SK-N-SH treated with all-trans-retinoic acid at 6 μM for 48 hours (cell line): ENCODE data around the gene TAS2R5.
"Not testable (repeated sequence)": the region's sequence is repeated elsewhere in the genome, so short reads cannot be mapped to it uniquely, and the experiment has no call there.

Experiments
- ATAC-seq: fragments of 200-7000 bp; cut with Tn5 transposase; 3 replicates; pipeline ENCODE4 v1.9.1; 2020; ENCODE audit warnings: mild to moderate bottlenecking, moderate library complexity
- ARNTL ChIP-seq: fragments of 450-650 bp; formaldehyde crosslinking; IDR thresholded peaks from 2 replicates; pipeline ENCODE4 v1.5.0; 2020; ENCODE audit warnings: low read depth, mild to moderate bottlenecking, moderate library complexity, borderline replicate concordance
- BACH2 ChIP-seq: fragments of 250-450 bp; sonication (Bioruptor Pico); IDR thresholded peaks from 2 replicates; pipeline ENCODE4 v1.9.0; 2021; ENCODE audit warnings: mild to moderate bottlenecking, borderline replicate concordance
- CREB5 ChIP-seq: fragments of 250-450 bp; sonication (Bioruptor Pico); IDR thresholded peaks from 2 replicates; pipeline ENCODE4 v1.5.1; 2020; ENCODE audit warnings: low read depth, mild to moderate bottlenecking, moderate library complexity
- CSDC2 ChIP-seq: fragments of 250-450 bp; sonication (Bioruptor Pico); IDR thresholded peaks from 2 replicates; pipeline ENCODE4 v1.5.0; 2020; ENCODE audit warnings: mild to moderate bottlenecking, moderate library complexity
- CSRNP3 ChIP-seq: fragments of 250-450 bp; sonication (Bioruptor Pico); IDR thresholded peaks from 2 replicates; pipeline ENCODE4 v1.5.1; 2021; ENCODE audit warnings: mild to moderate bottlenecking, moderate library complexity
- ESRRG ChIP-seq: fragments of 250-450 bp; sonication (Bioruptor Pico); IDR thresholded peaks from 2 replicates; pipeline ENCODE4 v1.6.1; 2021; ENCODE audit warnings: mild to moderate bottlenecking
- GLIS3 ChIP-seq: fragments of 250-450 bp; sonication (Bioruptor Pico); IDR thresholded peaks from 2 replicates; pipeline ENCODE4 v1.5.0; 2020; ENCODE audit warnings: mild to moderate bottlenecking, moderate library complexity
- ISL1 ChIP-seq: fragments of 250-450 bp; sonication (Bioruptor Pico); IDR thresholded peaks from 2 replicates; pipeline ENCODE4 v2.1.2; 2022; ENCODE audit warnings: mild to moderate bottlenecking, moderate library complexity
- OSR1 ChIP-seq: fragments of 250-450 bp; sonication (Bioruptor Pico); IDR thresholded peaks from 2 replicates; pipeline ENCODE4 v1.8.0; 2022; ENCODE audit warnings: moderate library complexity, mild to moderate bottlenecking, inconsistent platforms
- PATZ1 ChIP-seq: fragments of 250-450 bp; sonication (Bioruptor Pico); IDR thresholded peaks from 2 replicates; pipeline ENCODE4 v1.8.0; 2020; ENCODE audit warnings: mild to moderate bottlenecking, moderate library complexity, borderline replicate concordance
- POU6F1 ChIP-seq: fragments of 250-450 bp; sonication (Bioruptor Pico); IDR thresholded peaks from 2 replicates; pipeline ENCODE4 v1.8.0; 2021; ENCODE audit warnings: low read depth, mild to moderate bottlenecking, moderate library complexity, borderline replicate concordance
- RARB ChIP-seq: fragments of 250-450 bp; sonication (Bioruptor Pico); IDR thresholded peaks from 2 replicates; pipeline ENCODE4 v1.8.0; 2021; ENCODE audit warnings: mild to moderate bottlenecking, moderate library complexity
- SNAI2 ChIP-seq: fragments of 250-450 bp; sonication (Bioruptor Pico); IDR thresholded peaks from 2 replicates; pipeline ENCODE4 v1.5.0; 2020; ENCODE audit warnings: mild to moderate bottlenecking, moderate library complexity
- TCF4 ChIP-seq: fragments of 250-450 bp; sonication (Bioruptor Pico); IDR thresholded peaks from 2 replicates; pipeline ENCODE4 v1.8.0; 2021; ENCODE audit warnings: mild to moderate bottlenecking, moderate library complexity, borderline replicate concordance
- TOX ChIP-seq: fragments of 250-450 bp; sonication (Bioruptor Pico); IDR thresholded peaks from 2 replicates; pipeline ENCODE4 v1.8.0; 2021; ENCODE audit warnings: mild to moderate bottlenecking, moderate library complexity, borderline replicate concordance
- TSHZ2 ChIP-seq: fragments of 250-450 bp; sonication (Bioruptor Pico); IDR thresholded peaks from 2 replicates; pipeline ENCODE4 v1.5.0; 2020; ENCODE audit warnings: mild to moderate bottlenecking, moderate library complexity
- ZC3H10 ChIP-seq: fragments of 250-450 bp; sonication (Bioruptor Pico); IDR thresholded peaks from 2 replicates; pipeline ENCODE4 v1.5.1; 2021; ENCODE audit warnings: mild to moderate bottlenecking, moderate library complexity
- ZFP3 ChIP-seq: fragments of 250-450 bp; sonication (Bioruptor Pico); IDR thresholded peaks from 2 replicates; pipeline ENCODE4 v1.5.0; 2020; ENCODE audit warnings: mild to moderate bottlenecking, moderate library complexity
- ZFP30 ChIP-seq: fragments of 450-650 bp; formaldehyde crosslinking; IDR thresholded peaks from 2 replicates; pipeline ENCODE4 v1.5.0; 2022; ENCODE audit warnings: mild to moderate bottlenecking, moderate library complexity
- ZNF565 ChIP-seq: fragments of 450-650 bp; formaldehyde crosslinking; conservative IDR thresholded peaks from 2 replicates; pipeline ENCODE4 v1.5.0; 2020; ENCODE audit warnings: low read depth, mild to moderate bottlenecking, moderate library complexity
- ZNF70 ChIP-seq: fragments of 450-650 bp; formaldehyde crosslinking; IDR thresholded peaks from 2 replicates; pipeline ENCODE4 v1.5.0; 2020; ENCODE audit warnings: mild to moderate bottlenecking, moderate library complexity
- ZNF8 ChIP-seq: fragments of 450-650 bp; formaldehyde crosslinking; IDR thresholded peaks from 2 replicates; pipeline ENCODE4 v1.5.0; 2020; ENCODE audit warnings: mild to moderate bottlenecking, moderate library complexity

Gene TAS2R5

GRCh38 chr7:141752634-141753033 is 37.4 kb upstream of the TAS2R5 start (continued):
- TF ChIP-seq PATZ1 (CRISPR knock-in tag) (no peak), ZFP3 (CRISPR knock-in tag) (no peak), CSRNP3 (no peak)
- TF ChIP-seq, all 23 proteins: peak for 0

GRCh38 chr7:141754939-141755338 is 35.1 kb upstream of the TAS2R5 start:
- TF ChIP-seq ISL1 (CRISPR knock-in tag) (no peak), POU6F1 (CRISPR knock-in tag) (no peak), ARNTL (no peak), OSR1 (no peak), CSRNP3 (no peak), ZNF565 (CRISPR knock-in tag) (no peak), ESRRG (CRISPR knock-in tag) (no peak), ZFP3 (CRISPR knock-in tag) (no peak), SNAI2 (CRISPR knock-in tag) (no peak), TSHZ2 (no peak), ZFP30 (CRISPR knock-in tag) (no peak), TOX (no peak), GLIS3 (CRISPR knock-in tag) (no peak)
- TF ChIP-seq, all 23 proteins: peak for 0
- ATAC-seq = peak; percentile 55; the same call in 2 of the 3 replicates

- ATAC-seq = no peak
- TF ChIP-seq ESRRG (CRISPR knock-in tag) (no peak), PATZ1 (CRISPR knock-in tag) (no peak), OSR1 (no peak), ISL1 (CRISPR knock-in tag) (no peak), ARNTL (no peak), BACH2 (CRISPR knock-in tag) (no peak), CSDC2 (CRISPR knock-in tag) (no peak), GLIS3 (CRISPR knock-in tag) (no peak), ZFP30 (CRISPR knock-in tag) (no peak), RARB (no peak), TOX (no peak), ZNF70 (CRISPR knock-in tag) (no peak), CSRNP3 (no peak), ZNF8 (no peak), ZFP3 (CRISPR knock-in tag) (no peak), CREB5 (CRISPR knock-in tag) (no peak), ZC3H10 (CRISPR knock-in tag) (no peak), TCF4 (CRISPR knock-in tag) (no peak), SNAI2 (CRISPR knock-in tag) (no peak)
Observed at GRCh38 chr7:141763797-141764196, 26.2 kb upstream of the TAS2R5 start, which contains the start of gene TAS2R3. Gene TAS2R3, plus strand, starts transcription at chr7:141764097. Its CDS starts 62 bp downstream, at chr7:141764159.

- not testable (repeated sequence) for ATAC-seq
Observed at GRCh38 chr7:141770083-141770583, 19.9 kb upstream of the TAS2R5 start.
